Inflammatory macrophage (primary cell): Measurements from ENCODE around the gene TNNC1.
A peak's percentile ranks its signal among the peaks of the same experiment; 100 is the strongest.

Experiments
- DNase-seq, 2 donors: peaks; one replicate each; pipeline ENCODE4 v3.0.0-alpha.2; 2020 to 2022

Gene TNNC1

GRCh38 chr3:52458031-52458760 lies 4.4 kb upstream of the TNNC1 start:
- no peak for DNase-seq

GRCh38 chr3:52456800-52457183 lies 3.0 kb upstream of the TNNC1 start:
- no peak for DNase-seq

GRCh38 chr3:52456169-52456799 lies 2.4 kb upstream of the TNNC1 start:
- DNase-seq, result no peak

GRCh38 chr3:52455283-52456168 lies 1.7 kb upstream of the TNNC1 start, which contains the start of gene NISCH:
NISCH (plus strand) TSS chr3:52455604; CDS start chr3:52455642, 38 bp downstream.
- peak; percentile 71 to 82 for DNase-seq

GRCh38 chr3:52454938-52455282 lies 1.1 kb upstream of the TNNC1 start:
- no peak for DNase-seq

- DNase-seq, result no peak
Observed at GRCh38 chr3:52454250-52454937, 553 bp upstream of the TNNC1 start.

GRCh38 chr3:52452570-52453221 lies 1.1 kb downstream of the TNNC1 start:
- DNase-seq, result no peak

GRCh38 chr3:52452126-52452525 lies 1.7 kb downstream of the TNNC1 start:
- no peak for DNase-seq

GRCh38 chr3:52451237-52452083 lies 2.4 kb downstream of the TNNC1 start:
- no peak for DNase-seq

- no peak for DNase-seq
Observed at GRCh38 chr3:52450489-52451236, 3.2 kb downstream of the TNNC1 start.

- no peak for DNase-seq
Observed at GRCh38 chr3:52447512-52448355, 6.1 kb downstream of the TNNC1 start.

GRCh38 chr3:52446631-52447511 lies 7.0 kb downstream of the TNNC1 start:
- DNase-seq, result peak; percentile 66 to 75

GRCh38 chr3:52446042-52446441 lies 7.8 kb downstream of the TNNC1 start:
- DNase-seq, result no peak

- peak; percentile 67 to 81 for DNase-seq
Observed at GRCh38 chr3:52444860-52445793, 8.7 kb downstream of the TNNC1 start, which contains the start of gene SEMA3G. SEMA3G (minus strand) TSS chr3:52445103; CDS start chr3:52445027, 76 bp downstream.

- no peak for DNase-seq
Observed at GRCh38 chr3:52443791-52444687, 9.8 kb downstream of the TNNC1 start.

- no peak for DNase-seq
Observed at GRCh38 chr3:52443268-52443610, 10.6 kb downstream of the TNNC1 start.
